Activated CD8-positive, alpha-beta memory T cell treated with anti-CD3 and anti-CD28 coated beads, Interleukin-2, amount 50 U/mL, for 1 hour (primary cell): Measurements from ENCODE around the gene VAMP8.
"Not testable (repeated sequence)": the region's sequence is repeated elsewhere in the genome, so short reads cannot be mapped to it uniquely, and the experiment has no call there.

Source experiments
- DNase-seq: peaks from one replicate; pipeline ENCODE4 v3.0.0-alpha.2; 2020; ENCODE audit errors: extremely low read depth

VAMP8 gene

GRCh38 chr2:85577386-85578242 lies at the start of gene VAMP8:
TSS of gene VAMP8 (plus strand) at chr2:85577586. CDS start at chr2:85577647, 61 bp downstream.
- DNase-seq = no peak

- DNase-seq = no peak
Observed at GRCh38 chr2:85527787-85528186, 49.6 kb upstream of the VAMP8 start.

GRCh38 chr2:85528355-85528754 lies 49.0 kb upstream of the VAMP8 start:
- DNase-seq = no peak

- DNase-seq = no peak
Observed at GRCh38 chr2:85529809-85530208, 47.6 kb upstream of the VAMP8 start.

GRCh38 chr2:85531589-85531988 lies 45.8 kb upstream of the VAMP8 start:
- DNase-seq = no peak

- no peak for DNase-seq
Observed at GRCh38 chr2:85534099-85534498, 43.3 kb upstream of the VAMP8 start.

GRCh38 chr2:85534881-85535280 lies 42.5 kb upstream of the VAMP8 start:
- no peak for DNase-seq

- DNase-seq = no peak
Observed at GRCh38 chr2:85536479-85536878, 40.9 kb upstream of the VAMP8 start.

- DNase-seq = no peak
Observed at GRCh38 chr2:85537600-85538506, 39.5 kb upstream of the VAMP8 start.

GRCh38 chr2:85538507-85539360 lies 38.7 kb upstream of the VAMP8 start, which contains the start of gene MAT2A:
TSS of gene MAT2A (plus strand) at chr2:85539168. CDS start at chr2:85539288, 120 bp downstream.
- DNase-seq = peak; percentile 65

GRCh38 chr2:85539361-85540132 lies 37.8 kb upstream of the VAMP8 start:
- no peak for DNase-seq

- no peak for DNase-seq
Observed at GRCh38 chr2:85540133-85540648, 37.2 kb upstream of the VAMP8 start.

- no peak for DNase-seq
Observed at GRCh38 chr2:85541262-85541661, 36.1 kb upstream of the VAMP8 start.

- DNase-seq = no peak
Observed at GRCh38 chr2:85541753-85542457, 35.5 kb upstream of the VAMP8 start.

GRCh38 chr2:85542777-85543176 lies 34.6 kb upstream of the VAMP8 start:
- DNase-seq = no peak

GRCh38 chr2:85544254-85544691 lies 33.1 kb upstream of the VAMP8 start:
- DNase-seq = not testable (repeated sequence)

GRCh38 chr2:85544915-85545779 lies 32.2 kb upstream of the VAMP8 start:
- not testable (repeated sequence) for DNase-seq

- no peak for DNase-seq
Observed at GRCh38 chr2:85545780-85546240, 31.6 kb upstream of the VAMP8 start.
